ENCODE results near the gene ANKRD60.
A peak's percentile ranks its signal among the peaks of the same experiment; 100 is the strongest.

ANKRD60 gene

DNA sequence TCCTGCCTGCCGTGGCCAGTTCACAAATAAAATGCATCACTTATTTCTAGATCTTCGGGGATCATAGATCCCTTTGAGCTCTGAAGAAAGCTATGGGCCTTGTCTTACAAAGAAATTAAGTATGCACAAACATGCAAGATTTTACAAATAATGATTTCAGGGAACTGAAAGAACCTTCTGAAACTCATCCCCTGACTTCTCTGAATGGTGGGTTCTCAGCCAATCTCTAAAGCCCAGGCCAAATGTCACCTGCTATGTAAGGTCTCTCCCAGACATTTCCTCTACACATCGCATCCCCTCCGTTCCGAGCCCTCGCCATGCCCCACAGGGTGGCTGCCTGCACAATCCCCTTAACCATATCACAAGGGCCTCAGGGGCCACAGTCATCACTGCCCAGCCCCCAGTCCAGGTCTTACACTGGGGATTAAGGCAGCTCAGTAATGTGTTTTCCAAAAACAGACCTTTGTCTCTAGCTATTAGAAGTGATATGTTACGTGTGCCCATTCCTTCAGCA, 16.1 kb upstream of the ANKRD60 start:
- DNase-seq (ENCODE audit: low spot score) = no peak

DNA sequence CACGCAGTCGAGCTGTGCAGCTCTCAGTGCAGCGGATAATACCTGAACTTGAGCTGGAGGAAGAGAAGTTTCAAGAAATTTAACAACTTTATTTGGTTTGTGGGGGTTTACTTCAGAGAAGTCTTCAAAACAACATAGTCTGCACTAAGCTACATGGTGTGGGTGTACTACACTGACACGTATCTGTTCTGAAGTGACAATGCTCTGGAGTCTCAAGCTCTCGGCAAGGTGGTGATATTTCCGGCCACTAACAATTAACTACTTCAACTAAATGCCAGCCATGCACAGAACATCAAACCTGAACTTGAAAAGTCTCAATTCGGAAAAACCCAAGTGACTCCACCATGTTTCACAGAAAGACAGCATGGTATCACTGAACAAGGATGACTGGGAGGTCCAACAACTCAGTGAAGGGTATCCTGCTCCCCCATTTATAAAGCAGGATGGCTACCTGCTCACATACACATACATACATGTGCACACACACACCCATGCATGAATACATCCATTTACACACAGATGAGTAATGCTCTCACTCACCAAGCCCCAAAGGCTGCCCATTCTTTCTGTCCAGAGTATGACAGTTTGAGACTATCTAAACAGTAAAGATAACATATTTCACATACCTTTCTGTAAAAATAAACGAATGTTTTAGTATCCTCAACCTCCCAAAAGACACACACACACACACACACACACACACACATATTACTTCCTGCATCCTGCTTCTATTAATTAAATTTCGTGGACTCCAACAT, 15.4 kb upstream of the ANKRD60 start:
- no peak for DNase-seq (ENCODE audit: low spot score)

DNA sequence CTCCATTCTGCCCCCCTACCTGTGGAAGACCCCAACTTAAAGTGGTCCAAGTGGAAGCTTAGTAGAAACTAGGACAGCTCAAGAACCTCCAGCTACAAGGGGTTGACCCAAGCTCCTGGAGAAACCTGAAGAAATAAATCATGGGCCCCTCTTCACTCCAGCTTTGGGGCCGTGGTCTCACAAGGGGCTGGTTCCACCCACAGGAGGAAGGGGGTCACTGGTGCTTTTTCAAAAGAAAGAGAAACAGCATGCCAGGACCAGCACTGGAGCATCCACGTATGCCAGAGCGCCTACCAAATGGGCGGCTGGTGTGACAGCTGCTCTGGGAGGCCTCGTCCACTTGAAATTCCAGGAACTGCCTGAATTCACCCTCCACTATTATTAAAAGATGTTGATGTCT, 14.4 kb upstream of the ANKRD60 start:
- DNase-seq (ENCODE audit: low spot score) = no peak

DNA sequence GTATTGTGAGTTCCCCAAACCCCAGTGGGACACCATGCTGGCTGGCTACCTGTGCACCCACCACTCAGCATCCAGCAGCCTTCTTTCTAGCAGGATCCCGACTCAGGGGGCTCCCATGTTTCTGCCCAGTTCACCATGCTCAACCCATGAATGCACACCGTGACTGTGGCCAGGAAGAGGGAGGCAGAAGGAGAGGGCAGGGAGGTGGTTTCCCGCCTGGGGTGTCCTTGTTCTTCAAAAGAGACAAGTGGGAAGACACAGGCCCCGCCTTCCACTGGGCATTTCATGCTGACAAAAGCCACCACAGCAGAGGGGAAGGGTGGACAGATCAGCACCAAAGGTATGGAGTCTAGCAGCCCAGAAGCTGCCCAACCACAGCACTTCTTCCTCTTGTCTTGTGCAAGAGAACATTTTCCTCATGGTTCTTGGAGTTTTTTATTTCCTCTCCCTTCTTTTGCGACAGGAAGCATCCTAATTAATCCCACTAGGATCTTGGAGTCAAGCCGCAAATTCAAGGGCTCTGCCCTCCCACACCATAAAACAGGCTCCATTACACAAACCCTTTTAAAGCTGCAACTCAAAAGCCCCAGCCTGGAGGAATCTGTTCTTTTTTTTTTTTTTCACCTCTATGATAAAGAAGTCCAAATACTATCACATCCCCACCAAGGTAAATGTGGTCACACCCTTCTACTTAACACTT, 13.5 kb upstream of the ANKRD60 start:
- DNase-seq (ENCODE audit: low spot score) = no peak

DNA sequence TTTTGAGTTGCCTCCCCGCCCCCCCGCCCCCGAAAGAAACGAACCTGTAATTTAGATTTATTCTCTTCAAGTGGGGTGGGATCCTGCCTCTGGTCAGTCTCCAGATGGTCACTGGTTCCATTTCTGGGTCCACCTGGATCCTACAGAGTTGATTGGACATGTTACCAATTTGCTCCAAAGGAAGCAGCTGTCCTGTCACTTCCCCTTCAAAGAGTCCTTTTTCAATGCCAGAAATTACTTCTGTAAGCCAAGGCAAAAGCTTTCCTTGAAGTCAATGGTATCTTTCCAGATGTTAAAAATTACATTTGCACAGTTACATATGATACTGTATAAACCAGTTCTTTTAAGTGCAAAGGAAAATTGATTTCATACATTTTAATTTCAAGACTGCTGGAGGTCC, 12.0 kb upstream of the ANKRD60 start:
- no peak for DNase-seq (ENCODE audit: low spot score)

DNA sequence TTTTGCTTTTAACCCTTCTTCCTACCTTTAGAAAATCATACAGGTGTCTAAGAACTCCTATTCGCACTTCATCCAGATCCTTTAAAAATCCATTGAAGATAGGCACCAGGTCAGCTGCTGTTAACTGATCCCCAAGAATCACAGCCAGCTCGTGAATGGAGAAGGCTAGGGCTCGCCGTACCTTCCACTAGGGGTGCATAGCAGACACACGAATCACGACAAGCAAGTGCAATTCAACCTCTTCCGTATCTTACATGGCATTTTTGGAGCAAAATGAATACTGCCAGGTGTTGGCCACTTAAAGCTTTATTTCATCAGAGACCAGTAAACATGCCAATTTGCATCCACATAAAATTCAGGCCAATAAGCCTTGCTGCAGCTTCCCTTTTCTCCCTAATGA, 10.8 kb upstream of the ANKRD60 start:
- DNase-seq (ENCODE audit: low spot score) = no peak

DNA sequence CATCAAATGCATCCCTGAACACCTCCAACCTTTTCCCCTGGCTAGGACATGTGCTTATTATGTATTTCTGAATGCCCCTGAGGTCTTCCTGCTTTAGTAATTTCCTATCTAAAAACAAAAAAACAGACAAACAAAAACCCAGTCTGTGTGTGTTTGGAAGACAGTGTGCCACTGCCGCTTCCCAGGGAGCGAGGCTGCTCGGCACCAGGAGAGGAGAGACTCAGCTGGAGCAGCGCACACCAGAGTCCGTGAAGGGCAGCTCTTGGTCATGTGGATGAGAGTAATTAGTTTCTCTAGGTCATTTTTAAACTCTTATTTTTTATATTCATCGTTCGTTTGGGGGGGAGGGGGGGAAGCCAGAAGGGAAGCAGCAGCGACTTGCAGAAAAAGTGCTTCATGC, 10.0 kb upstream of the ANKRD60 start:
- DNase-seq (ENCODE audit: low spot score) = no peak

DNA sequence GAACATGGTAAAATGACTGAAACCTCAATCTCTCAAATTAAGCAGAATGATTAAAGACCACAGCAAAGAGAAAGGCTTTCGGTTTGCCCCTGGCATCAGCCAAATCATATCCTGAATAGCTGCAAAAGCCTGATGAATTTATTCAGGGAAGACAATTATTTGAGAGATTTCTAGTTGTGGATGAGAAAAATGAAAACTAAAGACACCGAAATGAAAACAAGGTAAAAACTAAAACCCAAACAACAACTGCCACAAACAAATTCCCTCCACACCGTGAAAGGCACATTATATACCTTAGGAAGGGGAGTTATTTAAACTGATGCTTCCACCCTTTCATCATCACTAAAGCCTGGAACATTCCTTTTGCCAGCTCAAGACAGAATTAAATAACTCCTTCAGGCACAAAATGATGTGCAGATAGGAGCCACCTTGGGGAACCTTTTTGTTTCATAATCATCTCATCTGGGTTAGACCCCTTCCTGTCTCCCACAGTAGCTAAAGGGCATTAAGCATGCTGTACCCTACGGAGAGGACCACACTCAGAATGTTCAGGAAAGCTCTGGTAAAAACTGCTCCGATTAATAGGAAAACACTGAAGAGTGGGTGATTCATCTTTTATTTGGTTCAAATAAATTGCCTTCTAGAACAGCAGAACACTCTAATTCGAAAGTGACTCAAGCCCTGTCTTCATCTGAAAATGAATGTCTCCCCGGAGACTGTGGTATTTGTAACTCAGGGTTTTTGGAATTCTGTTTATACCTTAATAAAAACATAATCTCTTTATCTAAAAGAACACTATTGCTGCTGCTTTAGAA, 9.1 kb upstream of the ANKRD60 start:
- DNase-seq (ENCODE audit: low spot score) = no peak

DNA sequence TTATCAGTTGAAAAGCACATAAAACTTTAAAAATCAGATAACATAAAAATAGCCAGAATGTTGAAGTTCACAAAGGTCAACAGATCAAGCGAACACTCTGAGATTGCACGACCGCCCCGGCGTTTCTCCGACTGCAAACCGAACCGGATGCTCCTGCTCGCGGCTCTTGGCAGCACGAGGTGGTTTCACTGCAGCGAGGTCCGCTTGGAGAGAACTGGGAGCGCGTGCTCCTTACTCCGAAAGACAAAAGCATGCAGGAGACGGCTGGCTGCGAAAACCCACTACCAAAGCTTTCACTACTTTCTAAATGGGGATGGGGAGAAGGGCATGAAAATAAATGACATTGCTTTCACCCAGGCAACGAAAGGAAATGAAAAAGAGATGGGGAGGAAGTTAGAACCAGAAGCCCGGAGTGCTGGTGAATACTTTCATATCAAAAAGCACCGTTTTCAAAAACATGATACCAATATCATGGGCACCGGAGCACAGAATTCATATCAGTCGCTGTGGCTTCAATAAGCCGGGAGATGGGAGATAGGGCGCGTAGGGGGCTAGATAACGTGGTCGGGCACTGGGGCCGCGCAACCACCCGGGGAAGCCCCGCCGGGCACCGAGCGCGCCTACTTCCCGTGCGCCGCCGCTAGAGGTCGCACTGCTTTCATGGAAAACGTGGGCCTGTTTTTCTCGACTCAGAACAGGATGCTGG, 8.3 kb upstream of the ANKRD60 start:
- peak; percentile 63 for DNase-seq (ENCODE audit: low spot score)

DNA sequence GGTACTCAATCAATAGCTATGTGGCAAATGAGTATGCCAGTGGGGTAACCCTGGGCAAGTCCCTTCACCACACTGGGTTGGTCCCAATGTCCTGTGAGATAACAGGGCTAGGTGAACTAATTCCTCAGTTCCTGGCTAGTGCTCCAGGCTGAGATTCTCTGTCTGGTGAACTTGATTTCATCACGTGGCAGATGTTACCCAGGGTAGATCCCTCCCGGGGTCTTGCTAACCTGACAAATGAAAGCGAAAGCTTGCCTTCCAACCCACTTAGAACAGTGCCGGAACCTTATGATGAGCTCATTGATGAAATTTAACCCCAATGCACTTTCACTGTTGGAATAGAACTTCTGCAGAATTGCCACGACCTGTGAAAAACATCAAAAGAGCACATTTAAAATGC, 6.6 kb upstream of the ANKRD60 start:
- DNase-seq (ENCODE audit: low spot score) = no peak

DNA sequence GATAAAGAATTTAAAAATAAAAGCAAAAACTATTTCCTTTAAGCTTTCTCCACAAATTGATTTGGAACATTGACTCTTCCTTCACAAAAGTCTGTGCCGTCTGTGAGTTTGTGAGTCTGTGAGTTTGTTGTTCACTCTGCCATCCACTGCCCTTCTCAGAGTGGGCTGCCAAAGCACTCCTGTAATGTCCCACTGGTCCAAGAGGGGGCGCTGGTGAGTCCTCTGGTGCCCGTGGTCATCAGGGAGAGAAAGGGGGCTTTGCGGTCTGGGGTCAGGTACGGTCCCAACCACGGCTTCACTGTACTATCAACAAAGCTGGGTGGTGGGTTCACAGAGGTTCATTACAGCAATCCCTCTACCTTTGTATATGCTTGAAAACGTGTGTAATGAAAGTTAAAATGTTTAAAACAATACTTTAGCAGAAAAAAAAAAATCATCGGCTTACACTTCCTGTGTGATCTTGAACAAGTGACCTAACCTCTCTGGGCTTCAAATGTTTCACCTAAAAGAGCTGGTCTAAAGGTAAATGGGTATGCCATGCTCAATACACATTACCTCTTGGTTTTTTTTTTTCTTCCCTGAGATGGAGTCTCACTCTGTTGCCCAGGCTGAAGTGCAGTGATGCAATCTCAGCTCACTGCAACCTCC, 5.6 kb upstream of the ANKRD60 start:
- peak; percentile 42 for DNase-seq (ENCODE audit: low spot score)

DNA sequence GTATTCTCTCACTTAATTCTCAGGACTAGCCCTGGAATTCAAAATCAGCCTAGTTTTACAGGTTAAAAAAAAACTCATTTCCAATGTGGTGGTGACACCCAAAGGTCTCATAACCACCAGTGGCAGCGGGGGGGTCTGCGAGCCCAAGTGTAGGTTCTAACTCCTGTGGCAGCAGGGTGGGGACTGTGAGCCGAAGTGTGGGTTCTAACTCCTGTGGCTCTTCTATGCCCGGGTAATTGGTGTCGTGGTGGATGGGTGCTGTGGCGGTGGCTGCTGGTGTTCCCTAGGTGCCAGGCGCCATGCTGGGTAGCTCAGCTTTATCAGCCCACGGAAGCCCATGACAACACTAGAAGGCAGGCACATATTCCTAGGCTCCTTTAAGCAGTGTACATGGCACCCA, 4.9 kb upstream of the ANKRD60 start:
- no peak for DNase-seq (ENCODE audit: low spot score)

DNA sequence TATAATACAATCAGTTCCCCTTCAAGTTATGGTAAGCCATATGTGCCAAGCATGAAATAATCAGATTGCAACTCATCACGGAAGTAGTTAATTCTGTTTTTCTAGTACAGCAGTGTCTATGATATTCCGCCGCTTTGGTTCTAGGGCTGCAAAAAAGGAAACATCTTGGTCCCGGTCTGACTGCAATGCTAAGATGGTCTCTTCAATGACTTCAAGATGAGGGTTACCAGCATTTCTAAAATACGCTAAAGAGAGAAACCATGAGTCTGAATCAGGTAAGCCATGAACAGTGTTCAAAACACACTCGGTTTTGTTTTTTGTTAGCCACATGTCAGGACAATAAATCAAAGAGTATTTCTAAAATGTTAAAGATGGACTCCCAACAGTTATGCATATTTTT, 3.2 kb upstream of the ANKRD60 start:
- DNase-seq (ENCODE audit: low spot score) = no peak

DNA sequence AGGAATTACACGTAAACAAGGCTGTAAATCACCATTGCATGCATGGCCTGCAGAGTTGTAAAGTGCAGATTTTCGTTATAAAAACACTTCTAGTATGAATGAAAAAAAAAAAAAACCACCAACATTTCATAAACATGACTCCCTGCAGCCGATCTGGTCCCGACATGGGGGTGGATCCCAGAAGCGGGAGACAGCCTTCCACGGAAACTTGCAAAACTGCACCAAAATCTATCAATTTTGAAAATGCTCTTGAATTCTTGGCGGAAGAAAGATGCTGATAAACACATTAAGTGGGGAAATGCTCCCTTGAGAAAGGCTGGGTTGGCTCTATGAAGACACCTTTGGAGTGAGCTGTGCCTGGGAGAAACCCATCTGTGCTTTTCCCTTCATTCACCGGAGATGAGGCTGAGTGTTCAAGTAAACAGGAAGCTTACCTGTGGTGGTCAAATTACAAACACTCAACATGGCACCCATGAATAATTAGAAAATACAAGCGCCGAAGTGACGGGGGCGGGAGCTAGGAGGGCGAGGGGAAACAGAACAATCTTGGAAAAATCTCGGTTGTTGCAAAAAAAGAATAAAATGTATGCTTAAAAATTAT, 845 bp upstream of the ANKRD60 start:
- DNase-seq (ENCODE audit: low spot score) = no peak

DNA sequence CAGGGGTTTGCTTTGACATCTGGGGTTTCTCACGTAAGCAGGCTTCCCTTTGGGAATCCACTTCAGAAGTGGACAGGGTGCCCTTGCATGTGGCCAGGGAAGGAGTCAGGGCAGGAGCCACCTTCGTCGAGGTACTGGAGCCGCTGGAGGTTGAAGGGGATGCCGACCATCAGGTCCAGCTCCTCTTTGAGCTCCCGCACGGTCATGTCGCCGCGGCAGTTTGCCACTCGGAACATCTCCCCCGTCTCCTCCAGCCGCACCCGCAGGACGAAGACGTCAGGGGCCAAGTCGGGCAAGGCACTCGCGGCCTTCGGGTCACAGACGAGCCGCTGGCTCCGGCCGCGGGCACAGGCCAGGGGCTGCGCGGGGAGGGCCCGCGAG, 360 bp downstream of the ANKRD60 start:
- no peak for DNase-seq (ENCODE audit: low spot score)

DNA sequence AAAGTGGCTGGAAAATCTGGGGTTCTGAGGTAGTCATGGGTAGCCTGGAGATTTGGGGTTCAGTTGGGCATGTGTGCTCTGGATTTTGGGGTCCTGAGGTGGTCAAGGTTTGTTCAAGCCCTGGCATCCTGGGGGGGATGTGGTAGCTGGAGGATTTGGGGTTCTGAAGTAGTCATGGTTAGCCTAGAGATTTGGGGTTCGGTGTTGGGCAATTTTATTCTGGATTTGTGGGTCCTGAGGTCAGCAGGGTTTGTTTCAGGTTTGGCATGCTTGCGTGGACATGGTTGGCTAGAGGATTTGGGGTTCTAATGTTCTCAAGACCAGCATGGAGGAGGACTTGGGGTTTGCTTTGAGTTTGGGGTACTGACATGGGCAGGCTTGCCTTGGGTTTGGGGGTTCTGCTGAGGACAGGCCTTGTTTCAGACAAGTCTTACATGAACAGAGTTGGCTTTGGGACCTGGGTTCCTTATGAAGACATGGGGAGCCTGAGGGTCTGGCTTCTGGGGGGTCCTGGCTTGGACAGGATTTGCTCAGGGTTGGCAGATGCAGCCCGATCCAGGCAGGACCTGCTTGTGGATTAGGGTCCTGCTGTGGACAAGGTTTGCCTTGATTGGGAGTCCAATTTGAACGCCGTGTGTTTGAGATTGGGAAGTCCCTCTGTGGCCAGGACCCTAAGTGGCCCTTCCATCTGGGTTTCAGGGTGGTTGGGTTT, 906 bp downstream of the ANKRD60 start:
- DNase-seq (ENCODE audit: low spot score) = no peak

DNA sequence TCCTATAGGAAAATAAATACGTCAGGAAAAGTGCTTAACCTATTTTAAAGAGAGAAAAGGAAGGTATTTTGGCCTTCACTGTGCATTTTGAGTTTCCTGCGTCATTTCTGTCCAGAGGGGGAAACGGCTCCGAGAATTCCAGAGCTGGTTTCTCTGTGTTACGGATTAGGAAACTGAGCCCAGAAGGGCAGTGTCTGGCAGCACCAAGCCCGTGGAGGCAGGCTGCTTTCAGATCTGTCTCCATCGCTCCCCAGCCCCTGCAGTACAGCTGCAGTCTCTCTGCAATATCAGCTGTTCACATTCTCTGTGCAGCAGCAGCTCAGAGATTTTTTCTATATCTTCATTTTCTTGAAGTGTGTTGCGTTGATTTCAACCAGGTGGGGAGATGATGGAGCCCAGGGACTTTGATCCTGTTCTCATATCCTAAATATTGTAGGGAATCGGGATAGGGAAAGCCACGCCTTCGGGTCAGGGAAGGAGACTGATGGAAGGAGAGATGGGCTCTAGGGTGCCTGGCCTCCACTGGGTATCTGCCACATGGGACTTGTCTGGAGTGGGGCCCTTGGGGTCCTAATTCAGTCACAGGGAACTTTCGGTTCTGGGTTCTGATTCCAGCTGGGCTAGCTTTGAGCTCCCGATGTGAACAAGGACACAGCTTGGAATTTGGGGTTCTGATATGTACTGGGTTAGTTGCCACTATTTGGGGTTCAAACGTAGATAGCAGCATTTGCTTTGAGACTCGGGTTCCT, 2.8 kb downstream of the ANKRD60 start:
- DNase-seq (ENCODE audit: low spot score) = no peak

DNA sequence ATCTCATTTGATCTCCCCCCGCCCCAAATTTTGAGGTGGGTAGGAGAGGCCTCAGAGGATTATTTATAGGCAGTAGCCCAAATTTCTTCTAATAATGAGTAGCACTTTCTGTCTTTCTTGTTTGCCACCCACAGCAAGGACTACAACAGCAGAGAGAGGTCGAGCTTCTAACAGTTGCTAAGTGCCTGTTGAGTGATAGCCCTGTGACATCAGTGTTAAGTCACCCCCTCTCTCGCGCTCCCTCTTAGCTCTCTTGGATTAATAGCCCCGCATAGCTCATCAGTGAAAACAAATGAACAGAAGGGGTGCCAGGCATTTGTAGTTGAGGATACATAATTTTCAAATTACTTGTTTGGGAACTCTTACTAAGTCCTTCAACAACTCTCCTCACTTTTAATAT, 3.5 kb downstream of the ANKRD60 start:
- DNase-seq (ENCODE audit: low spot score) = no peak

DNA sequence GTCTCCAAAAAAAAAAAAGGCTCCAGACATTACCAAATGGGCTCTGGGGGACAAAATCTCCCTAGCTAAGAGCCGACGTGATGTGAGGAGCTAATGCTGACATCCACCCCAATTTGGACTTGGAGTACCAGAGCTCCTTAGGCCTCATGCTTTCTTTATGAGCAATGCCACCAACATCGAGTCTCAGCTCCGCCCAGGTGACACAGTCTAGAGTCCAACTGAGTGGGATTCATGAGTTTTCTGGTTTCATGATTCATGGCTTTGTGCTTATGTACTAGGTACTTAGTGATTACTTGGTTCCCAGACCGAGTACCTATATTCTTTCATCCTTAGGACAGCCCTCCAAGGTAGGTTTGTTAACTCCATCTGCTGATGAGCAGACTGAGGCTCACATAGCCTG, 4.4 kb downstream of the ANKRD60 start:
- no peak for DNase-seq (ENCODE audit: low spot score)

Data from hematopoietic multipotent progenitor cell treated with erythropoietin and hydrocortisone succinate and interleukin-3 and kit ligand, for 15 days (in vitro differentiated cells).